Panc1 (cell line): ENCODE data around the gene PGM3. TPM values are rescaled to one million over a fixed set of nuclear protein-coding genes. Genes with fewer than 3 reads are reported as not detected.

Experiments
- ATAC-seq: fragments of 200-7000 bp; cut with Tn5 transposase; 2 replicates; pipeline ENCODE4 v1.9.1; 2020; ENCODE audit warnings: mild to moderate bottlenecking, moderate library complexity
- BruUV-seq: library from RNA; stranded (reverse); fragments of 400-500 nt; replicated peaks from 2 replicates; lab custom pipeline; 2021; lab: Mats Ljungman, UMichigan
- CTCF ChIA-PET: fragments of 300-600 bp; sonication (Branson Sonifier 250); formaldehyde crosslinking; loops from one replicate; lab custom pipeline; 2022; ENCODE audit warnings: antibody characterized with exemption; lab: Charles Lee
- POLR2A ChIA-PET: fragments of 300-600 bp; sonication (Branson Sonifier 250); formaldehyde crosslinking; loops from one replicate; lab custom pipeline; 2022; ENCODE audit warnings: antibody characterized with exemption; lab: Charles Lee
- DNase-seq: peaks from one replicate; pipeline ENCODE4 v3.0.0-alpha.2; 2010; ENCODE audit warnings: low read depth, low spot score
- H3K27ac ChIP-seq: 2 replicates; pipeline ENCODE4 v1.5.1; 2011; ENCODE audit warnings: mild to moderate bottlenecking, low read length, inconsistent platforms
- H3K27me3 ChIP-seq: fragments of 200-500 bp; sonication (Bioruptor generic); 2 replicates; pipeline ENCODE4 v1.6.0; 2014; ENCODE audit warnings: low read length, inconsistent platforms; ENCODE audit not compliant: control insufficient read depth, insufficient read depth
- H3K36me3 ChIP-seq: fragments of 200-500 bp; sonication (Bioruptor generic); 2 replicates; pipeline ENCODE4 v1.5.1; 2014; ENCODE audit warnings: inconsistent platforms, mild to moderate bottlenecking, low read length, moderate library complexity; ENCODE audit not compliant: control insufficient read depth, insufficient read depth
- H3K4me1 ChIP-seq: 2 replicates; pipeline ENCODE4 v1.5.1; 2011; ENCODE audit warnings: inconsistent platforms, mild to moderate bottlenecking, low read length, moderate library complexity; ENCODE audit not compliant: control insufficient read depth, insufficient read depth
- H3K4me3 ChIP-seq, 2 experiments: 2 replicates each; pipeline ENCODE4 v1.5.1; 2011 to 2012; ENCODE audit warnings: low read depth in 2 of 2, low read length in 2 of 2, mild to moderate bottlenecking in 2 of 2, inconsistent platforms in 1 of 2, moderate library complexity in 1 of 2
- H3K9me3 ChIP-seq: fragments of 200-500 bp; sonication (Bioruptor generic); 2 replicates; pipeline ENCODE4 v1.5.1; 2014; ENCODE audit warnings: low read depth, mild to moderate bottlenecking, inconsistent platforms, low read length, moderate library complexity; ENCODE audit not compliant: control insufficient read depth, insufficient read depth
- POLR2AphosphoS5 ChIP-seq: IDR thresholded peaks from 2 replicates; pipeline ENCODE4 v1.6.1; 2012; ENCODE audit warnings: mild to moderate bottlenecking, low read depth, low read length, moderate library complexity
- REST ChIP-seq, 2 experiments: IDR thresholded peaks; 2 replicates each; pipeline ENCODE4 v1.6.1; 2011 to 2012; ENCODE audit warnings: low read depth in 2 of 2, control low read depth in 1 of 2, low read length in 1 of 2, mild to moderate bottlenecking in 1 of 2, moderate library complexity in 1 of 2; ENCODE audit not compliant: insufficient read depth in 1 of 2
- SIN3A ChIP-seq: IDR thresholded peaks from 2 replicates; pipeline ENCODE4 v1.6.1; 2012; ENCODE audit warnings: low read depth, mild to moderate bottlenecking, low read length, moderate library complexity, borderline replicate concordance; ENCODE audit not compliant: insufficient read depth
- TCF7L2 ChIP-seq: IDR thresholded peaks from 2 replicates; pipeline ENCODE4 v1.6.1; 2011; ENCODE audit warnings: mild to moderate bottlenecking, low read depth, low read length, inconsistent platforms
- in situ Hi-C: cut with HindIII; loops from 2 replicates; pipeline ENCODE4 v1.10.0; 2016; ENCODE audit warnings: low sequenced_read_pairs, low pct_unique_long_range_greater_than_20kb
- intact Hi-C: fragments of 100-400 bp; cut with micrococcal nuclease; formaldehyde crosslinking; loops from one replicate; pipeline ENCODE4 v1.10.0; 2022; ENCODE audit not compliant: unreplicated experiment
- total RNA-seq: library from RNA; stranded (reverse); gene quantifications from one replicate; pipeline ENCODE4 v1.2.1, GENCODE V29; 2021; ENCODE audit not compliant: unreplicated experiment
- TF ChIP-seq, protein P1 (sequence below): fragments of 450-650 bp; IDR thresholded peaks from 2 replicates; pipeline ENCODE4 v1.5.1; 2017; ENCODE audit warnings: mild to moderate bottlenecking

PGM3 gene
- total RNA-seq, 1 experiment from 2014 or later: 55.2 TPM

DNA sequence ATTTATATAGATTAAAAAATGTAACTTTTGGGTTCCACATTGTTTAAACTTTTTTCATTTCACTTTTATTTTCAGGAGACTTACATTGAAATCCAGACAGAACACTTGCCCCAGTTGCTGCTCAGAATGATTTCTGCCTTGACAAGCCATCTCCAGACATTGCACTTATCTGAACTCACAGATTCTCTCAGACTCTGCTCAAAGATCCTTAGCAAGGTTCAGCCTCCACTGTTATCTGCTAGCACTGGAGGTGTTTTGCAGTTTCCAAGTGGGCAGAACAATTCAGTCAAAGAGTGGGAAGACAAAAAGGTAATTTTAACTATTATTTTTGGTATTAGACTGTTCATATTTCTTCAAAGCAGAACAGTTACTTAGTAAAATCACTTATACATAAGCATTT lies 67.6 kb downstream of the PGM3 start:
- H3K4me3 ChIP-seq: no peak overlapping the region
- no TSS peak for BruUV-seq
- H3K9me3 ChIP-seq: no peaks in the 10 kb centered on the region
- peaks cover 10% of the 10 kb centered on the region; the same call in 1 of the 2 replicates for H3K36me3 ChIP-seq
- ChIA-PET CTCF (no interaction called here), POLR2A (no interaction called here)
- no peaks in the 10 kb centered on the region for H3K27me3 ChIP-seq
- intact Hi-C loops (no loop called here), in situ Hi-C loops (no loop called here)
- H3K4me1 ChIP-seq: no peaks in the 10 kb centered on the region
- DNase-seq (no peak), ATAC-seq (no peak)
- no peak overlapping the region for H3K27ac ChIP-seq
- TF ChIP-seq, protein P1, sequence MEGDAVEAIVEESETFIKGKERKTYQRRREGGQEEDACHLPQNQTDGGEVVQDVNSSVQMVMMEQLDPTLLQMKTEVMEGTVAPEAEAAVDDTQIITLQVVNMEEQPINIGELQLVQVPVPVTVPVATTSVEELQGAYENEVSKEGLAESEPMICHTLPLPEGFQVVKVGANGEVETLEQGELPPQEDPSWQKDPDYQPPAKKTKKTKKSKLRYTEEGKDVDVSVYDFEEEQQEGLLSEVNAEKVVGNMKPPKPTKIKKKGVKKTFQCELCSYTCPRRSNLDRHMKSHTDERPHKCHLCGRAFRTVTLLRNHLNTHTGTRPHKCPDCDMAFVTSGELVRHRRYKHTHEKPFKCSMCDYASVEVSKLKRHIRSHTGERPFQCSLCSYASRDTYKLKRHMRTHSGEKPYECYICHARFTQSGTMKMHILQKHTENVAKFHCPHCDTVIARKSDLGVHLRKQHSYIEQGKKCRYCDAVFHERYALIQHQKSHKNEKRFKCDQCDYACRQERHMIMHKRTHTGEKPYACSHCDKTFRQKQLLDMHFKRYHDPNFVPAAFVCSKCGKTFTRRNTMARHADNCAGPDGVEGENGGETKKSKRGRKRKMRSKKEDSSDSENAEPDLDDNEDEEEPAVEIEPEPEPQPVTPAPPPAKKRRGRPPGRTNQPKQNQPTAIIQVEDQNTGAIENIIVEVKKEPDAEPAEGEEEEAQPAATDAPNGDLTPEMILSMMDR: no peak
- no peak for TF ChIP-seq REST (IDR thresholded peaks at IDR 0.05; ENCODE audit: insufficient read depth in 1 of 2, low read depth in 2 of 2, low read length in 1 of 2)
- no peak for TF ChIP-seq SIN3A
- TF ChIP-seq POLR2AphosphoS5: no peak
- TF ChIP-seq TCF7L2: no peak

DNA sequence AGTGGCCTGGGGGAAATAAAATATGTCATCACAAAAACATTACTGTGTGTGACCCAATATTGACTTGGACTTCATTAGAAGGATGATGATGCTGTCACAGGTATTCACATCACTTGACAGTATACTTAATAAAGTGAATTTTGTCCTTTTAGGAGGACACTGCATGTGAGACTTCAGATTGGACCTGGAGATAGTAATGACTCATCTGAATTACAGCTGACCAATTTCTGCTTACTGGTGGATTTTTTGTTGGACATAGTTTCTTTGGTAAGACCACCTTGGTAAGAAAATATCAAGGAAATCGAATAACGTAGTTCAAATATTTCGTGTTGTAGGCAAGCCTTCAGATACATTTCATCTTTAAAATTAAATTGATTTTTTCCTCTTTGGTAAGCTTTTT lies 68.5 kb downstream of the PGM3 start:
- Histone ChIP-seq H3K9me3 (no peaks in the 10 kb centered on the region), H3K36me3 (peaks cover 10% of the 10 kb centered on the region; the same call in 1 of the 2 replicates), H3K27ac (no peak overlapping the region), H3K27me3 (no peaks in the 10 kb centered on the region), H3K4me1 (no peaks in the 10 kb centered on the region), H3K4me3 (no peak overlapping the region)
- intact Hi-C loops: no loop called here
- in situ Hi-C loops: no loop called here
- ChIA-PET POLR2A (no interaction called here), CTCF (no interaction called here)
- TF ChIP-seq, protein P1: no peak
- no peak for TF ChIP-seq REST (IDR thresholded peaks at IDR 0.05; ENCODE audit: insufficient read depth in 1 of 2, low read depth in 2 of 2, low read length in 1 of 2)
- no peak for TF ChIP-seq POLR2AphosphoS5
- no peak for TF ChIP-seq TCF7L2
- no peak for TF ChIP-seq SIN3A
- ATAC-seq: no peak
- no peak for DNase-seq
- no TSS peak for BruUV-seq
